GM18870 (cell line): ENCODE data around the gene HOXA1.

Source experiments
- ATAC-seq: cut with Tn5 transposase; IDR thresholded peaks from one replicate; pipeline ENCODE4 v1.9.1; 2021; ENCODE audit warnings: moderate library complexity; ENCODE audit not compliant: unreplicated experiment

The HOXA1 gene

DNA sequence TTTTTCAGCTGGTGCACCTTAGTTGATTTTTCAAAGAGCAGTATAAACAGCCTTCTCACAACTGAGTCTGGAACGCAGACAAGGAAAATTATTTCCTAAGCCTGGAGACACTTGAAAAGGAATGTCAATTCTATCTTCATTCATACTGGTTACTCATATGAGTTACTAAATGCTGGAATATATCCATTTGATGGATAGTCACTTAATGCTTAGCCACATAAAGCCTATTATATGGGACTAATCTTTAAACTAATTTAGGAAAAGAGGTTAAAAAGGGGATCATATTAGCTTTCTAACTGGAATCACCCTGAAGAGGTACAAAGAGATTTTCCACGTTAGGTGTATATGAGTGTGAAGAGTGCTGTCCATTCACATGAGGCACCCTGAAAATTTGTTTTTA lies 36.4 kb upstream of the HOXA1 start:
- ATAC-seq, result no peak

- no peak for ATAC-seq
Observed at GRCh38 chr7:27131390-27131819, 35.6 kb upstream of the HOXA1 start.

GRCh38 chr7:27130540-27131389 lies 35.0 kb upstream of the HOXA1 start, which contains the start of gene HOXA4:
Gene HOXA4, minus strand, starts transcription at chr7:27130757. Its CDS starts 24 bp downstream, at chr7:27130733.
- no peak for ATAC-seq

DNA sequence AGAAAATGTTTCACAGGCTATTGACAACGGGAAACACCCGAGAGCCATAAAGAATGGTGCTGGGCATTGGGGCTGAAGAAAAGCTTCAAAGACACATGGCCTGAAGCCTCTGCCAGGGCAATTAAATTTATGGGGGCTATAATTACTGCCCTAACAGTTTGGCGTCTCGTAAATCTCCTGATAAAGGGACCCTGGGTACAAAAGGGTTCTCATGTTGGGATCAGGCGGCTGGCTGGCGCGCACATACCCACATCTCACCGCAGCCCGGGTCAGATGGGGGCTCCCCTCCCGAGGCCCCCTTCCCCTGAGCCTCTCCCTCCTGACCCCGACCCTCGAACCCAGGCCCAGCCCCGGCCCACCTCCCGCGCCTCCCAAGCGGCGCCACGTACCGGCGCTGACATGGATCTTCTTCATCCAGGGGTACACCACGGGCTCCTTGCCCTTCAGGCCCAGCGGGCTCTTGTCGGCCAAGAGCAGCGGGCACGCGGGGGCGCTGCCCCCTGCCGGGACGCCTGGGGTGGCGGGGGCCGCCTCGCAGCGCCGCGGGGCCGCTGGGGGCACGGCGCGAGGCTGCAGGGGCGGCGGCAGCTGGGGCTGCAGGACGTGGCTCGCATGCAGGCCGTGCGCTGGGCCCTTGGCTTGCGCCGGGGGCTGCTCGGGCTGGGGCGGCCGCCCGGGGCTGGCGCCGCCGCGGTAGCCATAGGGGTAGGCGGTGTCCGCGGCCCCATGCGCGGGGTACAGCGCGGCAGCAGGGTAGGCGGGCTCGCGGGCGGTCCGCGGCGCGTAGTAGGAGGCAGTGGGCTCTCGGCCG lies 34.1 kb upstream of the HOXA1 start:
- no peak for ATAC-seq

DNA sequence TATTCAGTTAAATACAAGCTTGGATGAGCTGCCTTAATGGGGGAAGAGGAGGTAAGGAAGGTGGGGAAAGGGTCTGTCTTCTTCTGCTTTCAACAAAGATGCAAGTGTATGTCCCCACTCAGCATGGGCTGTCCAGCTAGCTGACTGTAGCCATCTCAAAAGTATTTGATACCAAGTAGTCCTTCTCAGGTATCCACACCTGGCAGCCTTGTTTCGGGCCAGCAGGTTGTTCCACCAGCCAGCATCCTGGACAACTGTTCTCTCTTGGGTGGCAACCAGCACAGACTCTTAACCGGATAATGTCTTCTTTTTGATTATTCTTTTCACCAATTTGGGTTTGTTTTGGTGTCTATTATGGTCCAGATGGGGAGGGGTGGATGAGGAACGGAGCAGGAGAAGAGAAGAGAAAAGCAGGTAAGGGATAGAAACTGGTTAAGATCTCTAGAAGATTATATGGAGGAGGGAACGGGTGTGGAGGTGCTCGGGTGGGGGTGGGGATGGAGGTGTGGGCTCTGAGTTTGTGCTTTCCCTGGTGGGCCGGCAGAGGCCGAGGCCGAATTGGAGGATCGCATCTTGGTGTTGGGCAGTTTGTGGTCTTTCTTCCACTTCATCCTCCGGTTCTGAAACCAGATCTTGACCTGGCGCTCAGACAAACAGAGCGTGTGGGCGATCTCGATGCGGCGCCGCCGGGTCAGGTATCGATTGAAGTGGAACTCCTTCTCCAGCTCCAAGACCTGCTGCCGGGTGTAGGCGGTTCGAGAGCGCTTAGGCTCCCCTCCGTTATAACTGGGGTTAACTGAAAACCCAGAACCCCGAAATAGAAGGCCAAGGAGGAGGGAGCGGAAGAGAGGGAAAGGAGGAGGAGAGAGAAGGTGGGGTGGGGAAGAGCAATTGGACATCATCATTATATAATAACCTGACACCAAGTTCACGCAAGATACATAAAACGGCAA lies 33.3 kb upstream of the HOXA1 start:
- no peak for ATAC-seq

DNA sequence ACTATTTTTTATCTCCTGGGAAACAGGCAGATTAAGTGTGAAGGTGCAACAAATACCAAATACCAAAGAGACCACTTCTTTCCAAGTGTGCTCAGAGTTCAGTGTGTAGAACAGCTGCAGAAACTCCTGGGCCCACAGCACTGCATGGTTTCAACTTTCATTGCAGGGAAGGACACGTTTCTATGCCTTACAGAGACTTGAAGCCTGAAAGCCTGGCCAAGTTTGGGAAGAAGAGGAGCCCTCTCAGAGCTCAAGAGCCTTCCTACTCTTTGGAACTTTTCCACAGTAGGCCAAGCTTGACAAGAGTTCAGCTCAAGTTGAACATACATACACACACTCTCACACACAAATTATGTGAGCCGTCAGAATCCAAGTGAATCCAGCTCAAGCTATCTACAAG lies 32.2 kb upstream of the HOXA1 start:
- ATAC-seq, result no peak

DNA sequence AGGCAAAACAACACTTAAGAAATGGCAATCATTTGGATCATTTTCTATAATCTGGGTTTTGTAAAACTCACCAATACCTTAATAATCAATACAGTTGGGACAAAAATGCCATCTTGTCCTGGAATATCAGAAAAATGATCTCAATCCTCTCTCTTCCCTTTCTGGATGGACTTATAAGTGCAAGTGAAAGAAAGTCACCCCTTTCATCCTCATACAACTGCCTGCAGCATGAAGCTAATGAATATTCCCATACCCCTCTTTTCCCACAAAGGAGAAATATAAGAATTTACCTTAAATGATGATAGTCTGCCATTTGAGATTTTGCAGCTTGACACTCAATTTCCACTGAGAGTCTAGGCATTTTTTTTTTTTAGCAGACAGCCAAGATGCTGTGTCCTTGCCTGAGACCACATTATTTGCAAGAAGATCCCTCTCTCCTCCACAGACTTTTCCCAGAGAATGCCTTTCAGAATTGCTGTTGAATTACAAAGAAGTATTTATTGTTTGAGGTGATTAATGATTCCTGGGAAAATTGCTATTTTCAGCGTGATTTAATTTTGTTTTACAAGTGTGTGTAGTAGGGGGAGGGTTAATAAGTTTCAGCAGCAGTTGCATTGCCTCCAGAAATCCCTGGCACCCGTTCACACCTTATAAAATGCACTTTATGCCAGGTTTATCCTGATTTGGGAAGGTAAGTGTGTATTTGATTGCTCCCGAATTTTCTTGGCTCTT lies 31.0 kb upstream of the HOXA1 start:
- no peak for ATAC-seq

GRCh38 chr7:27125986-27126394 lies 30.2 kb upstream of the HOXA1 start:
- no peak for ATAC-seq

GRCh38 chr7:27124902-27125689 lies 29.3 kb upstream of the HOXA1 start:
- no peak for ATAC-seq

GRCh38 chr7:27124096-27124901 lies 28.5 kb upstream of the HOXA1 start:
- no peak for ATAC-seq

DNA sequence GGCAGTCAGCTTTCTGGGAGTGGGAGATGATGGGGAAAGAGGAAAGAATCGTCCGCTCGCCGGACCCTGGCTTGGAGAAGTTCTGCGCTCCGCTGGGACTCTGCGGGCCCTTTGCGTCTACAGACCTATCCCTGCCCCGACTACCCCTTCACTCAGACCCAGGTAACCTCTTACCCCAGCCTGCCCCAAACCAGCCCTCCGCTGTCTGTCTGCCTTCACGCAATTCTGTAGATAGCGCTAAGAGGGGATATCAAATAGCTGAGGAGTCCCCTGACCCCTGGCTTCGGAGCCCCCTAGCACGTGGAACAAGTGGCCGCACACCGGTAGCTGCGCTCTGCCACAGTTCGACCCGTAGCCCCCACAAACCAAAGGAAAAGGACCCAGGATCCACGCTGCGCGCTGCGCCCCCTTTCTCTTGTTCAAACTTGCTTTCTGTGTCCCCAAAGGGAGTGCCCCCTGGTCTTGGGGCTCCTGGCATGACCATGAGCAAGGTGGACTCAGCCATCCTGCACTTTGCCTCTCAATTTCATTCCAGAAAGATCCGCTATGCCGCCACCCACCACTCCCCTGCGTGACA lies 27.8 kb upstream of the HOXA1 start:
- no peak for ATAC-seq

DNA sequence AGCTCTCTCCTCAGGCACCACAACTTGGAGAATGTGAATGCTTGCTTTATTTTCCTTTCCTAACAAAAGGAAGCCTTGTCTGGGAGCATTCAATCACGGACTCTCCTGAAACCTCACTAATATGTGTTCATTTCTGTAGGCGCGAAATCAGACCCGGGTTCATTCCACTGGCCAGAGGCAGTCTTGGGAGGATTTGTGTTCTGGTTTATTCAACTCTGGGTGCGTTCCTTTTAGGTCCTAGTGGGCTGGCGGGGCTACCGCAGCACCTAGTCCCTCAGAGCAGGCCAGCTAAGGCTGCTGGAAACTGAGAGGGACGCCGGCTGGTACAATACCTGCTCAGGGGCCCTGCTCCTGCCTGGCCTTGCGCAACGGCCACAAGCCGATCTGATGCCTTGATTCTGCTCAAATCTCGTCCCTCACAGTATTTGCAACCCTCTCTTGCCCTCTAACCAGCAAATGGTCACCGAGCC lies 27.2 kb upstream of the HOXA1 start:
- ATAC-seq, result no peak

DNA sequence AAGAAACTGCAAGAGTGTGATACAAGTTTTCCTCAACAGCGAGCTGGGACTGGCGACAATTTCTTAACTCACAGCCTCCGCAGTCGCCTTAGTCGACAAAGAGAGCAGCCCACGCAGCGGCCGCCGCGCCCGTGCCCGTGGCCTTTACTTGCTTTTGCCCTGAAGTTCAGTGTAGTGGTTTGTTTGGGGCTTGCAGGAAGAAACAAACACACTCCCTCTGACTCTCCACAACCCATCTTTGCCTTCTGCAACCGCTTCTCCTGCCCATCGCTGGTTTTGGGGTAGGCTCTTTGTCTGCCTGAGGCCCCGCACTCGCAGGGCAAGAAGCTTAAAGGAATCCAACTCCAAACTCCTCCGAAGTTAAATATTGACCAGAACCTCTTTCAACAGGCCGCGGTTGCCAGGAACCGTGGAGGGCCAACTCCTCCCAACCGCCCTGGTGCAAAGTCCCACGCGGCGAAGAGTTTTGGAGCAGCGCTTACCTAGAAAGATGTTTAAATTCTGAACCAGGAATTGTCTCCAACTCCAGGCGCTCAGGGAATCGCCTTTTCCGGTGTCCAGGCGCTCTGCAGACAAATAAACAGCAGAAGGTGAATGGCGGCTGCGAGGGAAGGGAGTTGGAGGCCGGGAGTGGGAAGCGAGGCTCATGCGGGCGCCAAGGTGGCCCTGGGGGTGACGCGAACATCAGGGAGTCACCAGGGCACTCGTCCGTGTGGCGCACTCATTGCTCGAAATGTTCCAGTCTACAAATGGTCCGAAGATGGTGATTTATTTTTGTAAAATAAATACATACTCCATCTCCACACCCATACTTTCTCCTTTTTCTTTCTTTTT lies 26.5 kb upstream of the HOXA1 start:
- no peak for ATAC-seq

DNA sequence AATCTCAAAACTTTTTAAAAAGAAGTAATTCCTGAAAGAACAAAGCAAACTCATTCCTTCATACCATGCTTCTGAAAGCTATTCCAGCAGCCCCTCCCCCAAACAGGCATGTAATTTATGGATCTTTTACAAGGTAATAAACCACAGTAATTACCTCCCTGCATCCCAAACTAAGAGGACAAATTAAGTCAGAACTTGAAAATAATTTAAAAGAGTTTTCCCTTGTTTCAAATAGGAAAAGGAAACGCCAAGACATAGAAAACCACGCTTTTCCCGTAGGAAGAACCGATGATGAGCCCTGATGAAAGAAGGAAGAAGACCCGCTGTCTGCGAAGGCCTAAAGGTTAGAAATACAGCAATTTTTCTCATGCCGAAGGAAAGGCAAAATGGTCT lies 25.9 kb upstream of the HOXA1 start:
- no peak for ATAC-seq

DNA sequence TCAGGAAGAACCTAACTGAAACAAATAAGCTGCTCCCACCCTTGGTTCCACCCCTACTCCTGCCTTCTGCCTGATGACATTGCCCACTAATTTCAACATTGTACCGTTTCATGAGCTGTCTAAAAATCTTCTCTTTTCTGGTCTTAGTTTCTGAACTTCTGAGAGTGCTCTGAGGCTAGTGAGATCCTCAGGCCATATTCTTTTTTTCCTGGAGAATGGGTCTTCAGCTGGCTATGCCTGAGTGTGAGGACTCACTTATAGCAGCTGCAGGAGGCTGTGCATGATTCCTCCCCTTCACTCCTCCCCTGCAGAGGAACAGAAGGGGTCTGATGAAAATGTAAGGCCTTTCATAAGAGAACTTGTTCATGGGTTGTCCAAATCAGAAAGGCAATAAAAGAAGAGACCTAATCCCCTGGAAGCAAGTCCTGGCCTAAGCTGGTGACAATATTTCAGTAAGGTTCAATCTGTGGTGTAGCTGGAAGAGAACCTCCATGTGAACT lies 23.7 kb upstream of the HOXA1 start:
- ATAC-seq, result no peak

- no peak for ATAC-seq
Observed at GRCh38 chr7:27118580-27118979, 22.8 kb upstream of the HOXA1 start.

- no peak for ATAC-seq
Observed at GRCh38 chr7:27117887-27118491, 22.2 kb upstream of the HOXA1 start.
